NB4 (cell line): ENCODE results near the gene C14orf132.

Experiments
- DNase-seq: peaks from one replicate; pipeline ENCODE4 v3.0.0; 2010; ENCODE audit warnings: low read depth
- H3K4me3 ChIP-seq: one replicate; pipeline ENCODE4 v1.5.1; 2011; ENCODE audit warnings: mild to moderate bottlenecking, low read depth, low read length, moderate library complexity
- CTCF ChIP-seq: IDR thresholded peaks from one replicate; pipeline ENCODE4 v1.5.1; 2012; ENCODE audit warnings: low read depth, low read length
- MAX ChIP-seq: IDR thresholded peaks from 2 replicates; pipeline ENCODE4 v1.6.1; 2011; ENCODE audit warnings: low read depth, low read length
- MYC ChIP-seq: IDR thresholded peaks from 2 replicates; pipeline ENCODE4 v1.6.1; 2011; ENCODE audit warnings: low read depth, low read length
- POLR2A ChIP-seq: IDR thresholded peaks from 2 replicates; pipeline ENCODE4 v1.6.1; 2011; ENCODE audit warnings: mild to moderate bottlenecking; ENCODE audit not compliant: insufficient read length; ENCODE audit errors: extremely low read depth

C14orf132 gene

GRCh38 chr14:96046630-96047029 is 7.5 kb downstream of the C14orf132 start:
- TF ChIP-seq CTCF (no peak), MAX (no peak), MYC (no peak), POLR2A (no peak)
- DNase-seq, result no peak

GRCh38 chr14:96047101-96047500 is 7.9 kb downstream of the C14orf132 start:
- H3K4me3 ChIP-seq, result no peak overlapping the region
- TF ChIP-seq MYC, result no peak
- no peak for TF ChIP-seq CTCF
- no peak for TF ChIP-seq MAX
- no peak for TF ChIP-seq POLR2A
- DNase-seq, result no peak

More at GRCh38 chr14:96046630-96047029, 7.5 kb downstream of the C14orf132 start:
- no peak overlapping the region for H3K4me3 ChIP-seq

- no peak for TF ChIP-seq MAX
- no peak for TF ChIP-seq CTCF
- TF ChIP-seq MYC, result no peak
- TF ChIP-seq POLR2A, result no peak
- H3K4me3 ChIP-seq, result no peak overlapping the region
- no peak for DNase-seq
Observed at GRCh38 chr14:96049932-96050331, 10.8 kb downstream of the C14orf132 start.

- no peak overlapping the region for H3K4me3 ChIP-seq
- TF ChIP-seq POLR2A, result no peak
- no peak for TF ChIP-seq CTCF
- no peak for TF ChIP-seq MYC
- TF ChIP-seq MAX, result no peak
- DNase-seq, result no peak
Observed at GRCh38 chr14:96050482-96050881, 11.3 kb downstream of the C14orf132 start.

- no peak overlapping the region for H3K4me3 ChIP-seq
- no peak for TF ChIP-seq MYC
- no peak for TF ChIP-seq MAX
- TF ChIP-seq CTCF, result no peak
- TF ChIP-seq POLR2A, result no peak
- DNase-seq, result no peak
Observed at GRCh38 chr14:96051231-96051630, 12.1 kb downstream of the C14orf132 start.
